H1 (cell line): Measurements from ENCODE around the gene UNC50. TPM values are rescaled to one million over a fixed set of nuclear protein-coding genes. Genes with fewer than 3 reads are reported as not detected.

Experiments
- CTCF ChIA-PET: fragments of 300-600 bp; sonication (Branson Sonifier 250); formaldehyde crosslinking; loops from one replicate; lab custom pipeline; 2021; ENCODE audit not compliant: partially characterized antibody; lab: Charles Lee
- POLR2A ChIA-PET: fragments of 300-600 bp; sonication (Branson Sonifier 250); formaldehyde crosslinking; loops from one replicate; lab custom pipeline; 2021; ENCODE audit warnings: inconsistent platforms; ENCODE audit not compliant: partially characterized antibody; lab: Charles Lee
- DNase-seq, 2 experiments: peaks; one replicate each; pipeline versions ENCODE4 v3.0.0 to v3.0.0-alpha.2; 2010 to 2022; ENCODE audit warnings: low spot score in 2 of 2, low read depth in 1 of 2, mixed read lengths in 1 of 2
- FAIRE-seq: peaks from 2 replicates; lab custom pipeline; 2011; peaks lifted over from hg19 to GRCh38; lab: Jason Lieb, UNC
- H2AFZ ChIP-seq: 2 replicates; pipeline ENCODE4 v1.8.1; 2012; ENCODE audit warnings: low read length, inconsistent platforms
- H2AK5ac ChIP-seq: 2 replicates; pipeline ENCODE4 v1.6.1; 2013; ENCODE audit warnings: low read depth, low read length
- H2BK120ac ChIP-seq: replicated peaks from 2 replicates; pipeline ENCODE3; 2013; ENCODE audit warnings: low read depth, low read length, inconsistent platforms
- H2BK12ac ChIP-seq: 2 replicates; pipeline ENCODE4 v1.6.1; 2013; ENCODE audit warnings: low read depth, low read length
- H2BK15ac ChIP-seq: 2 replicates; pipeline ENCODE4 v1.6.1; 2013; ENCODE audit warnings: low read length
- H2BK20ac ChIP-seq: 2 replicates; pipeline ENCODE4 v1.6.1; 2013; ENCODE audit warnings: low read length
- H2BK5ac ChIP-seq: 2 replicates; pipeline ENCODE4 v1.6.1; 2013; ENCODE audit warnings: low read depth, low read length
- H3K14ac ChIP-seq: 2 replicates; pipeline ENCODE4 v1.6.1; 2013; ENCODE audit warnings: inconsistent platforms; ENCODE audit not compliant: insufficient read length
- H3K18ac ChIP-seq: 2 replicates; pipeline ENCODE4 v1.6.1; 2013; ENCODE audit warnings: low read length; ENCODE audit errors: extremely low read depth
- H3K23ac ChIP-seq: 2 replicates; pipeline ENCODE4 v1.6.1; 2013; ENCODE audit warnings: inconsistent platforms; ENCODE audit not compliant: insufficient read length
- H3K23me2 ChIP-seq: 2 replicates; pipeline ENCODE4 v1.6.1; 2013; ENCODE audit warnings: low read depth, low read length
- H3K27ac ChIP-seq: 2 replicates; pipeline ENCODE4 v1.6.1; 2011; ENCODE audit warnings: low read depth, low read length, inconsistent platforms
- H3K27me3 ChIP-seq, 4 experiments: replicated peaks in 1 of 4; 1 replicate in 1 of 4; 2 replicates in 3 of 4; pipeline versions ENCODE4 v1.6.1 to v1.8.1; 2011 to 2013; ENCODE audit warnings: low read length in 3 of 4, mild to moderate bottlenecking in 3 of 4, inconsistent platforms in 2 of 4, mixed read lengths in 2 of 4, moderate library complexity in 1 of 4; ENCODE audit not compliant: control insufficient read depth in 3 of 4, insufficient read depth in 3 of 4; ENCODE audit errors: extremely low read depth in 1 of 4
- H3K36me3 ChIP-seq, 4 experiments: 2 replicates each; pipeline versions ENCODE4 v1.6.1 to v1.8.1; 2011 to 2013; ENCODE audit warnings: mild to moderate bottlenecking in 4 of 4, low read length in 3 of 4, moderate library complexity in 2 of 4, control low read depth in 1 of 4, inconsistent platforms in 1 of 4; ENCODE audit not compliant: insufficient read depth in 4 of 4, control insufficient read depth in 2 of 4
- H3K4ac ChIP-seq: replicated peaks from 2 replicates; pipeline ENCODE3; 2013; ENCODE audit warnings: low read length, low read depth, mixed read lengths, inconsistent platforms; ENCODE audit not compliant: insufficient read length
- H3K4me1 ChIP-seq, 4 experiments: replicated peaks in 1 of 4; 1 replicate in 1 of 4; 2 replicates in 3 of 4; pipeline versions ENCODE4 v1.6.1 to v1.8.1; 2011 to 2013; ENCODE audit warnings: low read length in 3 of 4, inconsistent platforms in 2 of 4, mixed read lengths in 1 of 4; ENCODE audit not compliant: insufficient read depth in 4 of 4, control insufficient read depth in 3 of 4
- H3K4me2 ChIP-seq, 2 experiments: 2 replicates each; pipeline versions ENCODE4 v1.6.1 to v1.8.1; 2011 to 2013; ENCODE audit warnings: low read depth in 2 of 2, low read length in 2 of 2, control low read depth in 1 of 2, inconsistent platforms in 1 of 2, mild to moderate bottlenecking in 1 of 2; ENCODE audit not compliant: insufficient read depth in 1 of 2
- H3K4me3 ChIP-seq, 4 experiments: fragments of 200-600, 300-600 bp in 1 of 4; sonication (generic), shearing (Covaris generic), sonication (Bioruptor Twin) in 1 of 4; 2 replicates each; pipeline versions ENCODE4 v1.5.1 to v1.8.1; 2011 to 2016; ENCODE audit warnings: low read length in 4 of 4, low read depth in 3 of 4, control low read depth in 2 of 4, inconsistent platforms in 2 of 4, mild to moderate bottlenecking in 2 of 4, mixed read lengths in 1 of 4, moderate library complexity in 1 of 4; ENCODE audit not compliant: insufficient read depth in 2 of 4; ENCODE audit errors: extremely low read depth in 1 of 4
- H3K56ac ChIP-seq: replicated peaks from 2 replicates; pipeline ENCODE3; 2013; ENCODE audit warnings: low read depth, mild to moderate bottlenecking, mixed read lengths, low read length, inconsistent platforms; ENCODE audit not compliant: insufficient read length
- H3K79me1 ChIP-seq: 2 replicates; pipeline ENCODE4 v1.6.1; 2013; ENCODE audit warnings: low read depth, low read length, control low read depth
- H3K79me2 ChIP-seq, 2 experiments: 2 replicates each; pipeline versions ENCODE4 v1.6.1 to v1.8.1; 2012 to 2013; ENCODE audit warnings: low read length in 2 of 2, mild to moderate bottlenecking in 2 of 2, inconsistent platforms in 1 of 2; ENCODE audit not compliant: insufficient read depth in 2 of 2, control insufficient read depth in 1 of 2
- H3K9ac ChIP-seq, 4 experiments: replicated peaks in 1 of 4; 1 replicate in 1 of 4; 2 replicates in 3 of 4; pipeline versions ENCODE4 v1.6.1 to v1.8.1; 2011 to 2013; ENCODE audit warnings: low read depth in 3 of 4, low read length in 3 of 4, control low read depth in 2 of 4, mild to moderate bottlenecking in 2 of 4, moderate library complexity in 2 of 4, inconsistent platforms in 1 of 4; ENCODE audit errors: extremely low read depth in 1 of 4
- H3K9me3 ChIP-seq, 2 experiments: 2 replicates each; pipeline versions ENCODE4 v1.6.1 to v1.8.1; 2012 to 2013; ENCODE audit warnings: mild to moderate bottlenecking in 2 of 2, moderate library complexity in 2 of 2, control low read depth in 1 of 2, inconsistent platforms in 1 of 2, low read depth in 1 of 2, low read length in 1 of 2, mixed read lengths in 1 of 2; ENCODE audit not compliant: insufficient read depth in 2 of 2
- H4K20me1 ChIP-seq, 2 experiments: replicated peaks in 1 of 2; 2 replicates each; pipeline versions ENCODE3 to v1.8.1; 2011 to 2013; ENCODE audit warnings: inconsistent platforms in 2 of 2, low read length in 2 of 2, mild to moderate bottlenecking in 1 of 2; ENCODE audit not compliant: insufficient read depth in 2 of 2, control insufficient read depth in 1 of 2
- H4K5ac ChIP-seq: 2 replicates; pipeline ENCODE4 v1.6.1; 2013; ENCODE audit warnings: low read length, low read depth, mixed read lengths, inconsistent platforms; ENCODE audit not compliant: insufficient read length
- H4K8ac ChIP-seq: 2 replicates; pipeline ENCODE4 v1.8.0; 2013; ENCODE audit warnings: mild to moderate bottlenecking, moderate library complexity, low read length, inconsistent platforms; ENCODE audit not compliant: insufficient read depth; ENCODE audit errors: extremely low read depth
- H4K91ac ChIP-seq: replicated peaks from 2 replicates; pipeline ENCODE3; 2013; ENCODE audit warnings: low read length, mixed read lengths, inconsistent platforms; ENCODE audit not compliant: insufficient read length
- JUND ChIP-seq: IDR thresholded peaks from 2 replicates; pipeline ENCODE4 v1.6.1; 2011; ENCODE audit warnings: mild to moderate bottlenecking, improper control_type of control experiment, low read length
- SAP30 ChIP-seq: fragments of 300-600 bp; sonication (generic); IDR thresholded peaks from 2 replicates; pipeline ENCODE4 v1.7.1; 2012; ENCODE audit warnings: low read length, moderate library complexity, mild to moderate bottlenecking, inconsistent platforms; ENCODE audit not compliant: insufficient read depth, insufficient replicate concordance
- TEAD4 ChIP-seq: IDR thresholded peaks from 2 replicates; pipeline ENCODE4 v1.6.1; 2012; ENCODE audit warnings: low read depth, low read length, inconsistent platforms, mixed read lengths
- WGBS, 2 experiments: shearing (Covaris generic) in 1 of 2; methylation state at CpG; one replicate each; pipeline versions ENCODE4 v1.1.6 to v1.1.7; 2013 to 2015; ENCODE audit warnings: low lambda C conversion rate in 2 of 2, mixed read lengths in 2 of 2, inconsistent platforms in 1 of 2, low coverage in 1 of 2, missing lambda C conversion rate in 1 of 2; ENCODE audit not compliant: insufficient replicate concordance in 2 of 2, insufficient coverage in 1 of 2, insufficient read length in 1 of 2; ENCODE audit errors: extremely low coverage in 1 of 2, missing lambda C conversion rate in 1 of 2; 5-methylcytosine and 5-hydroxymethylcytosine counted together
- polyA plus RNA-seq, 7 experiments: library from polyadenylated mRNA; depleted of rRNA in 3 of 7; stranded (reverse) in 5 of 7; unstranded in 2 of 7; fragments of >200 nt in 5 of 7; fragments of 200-250 nt in 2 of 7; gene quantifications; 1 replicate in 5 of 7; 2 replicates in 1 of 7; 4 replicates in 1 of 7; pipeline versions ENCODE4 v1.2.1 to v1.2.3, GENCODE V29; 2011 to 2013; ENCODE audit warnings: missing spikeins in 2 of 7, mixed read lengths in 2 of 7
- total RNA-seq: library from RNA; stranded (reverse); fragmentation: NEBNext Ultra II Directional; extraction: Animal tissue kit (Norgen Biotek cat#: 25700); gene quantifications from 2 replicates; pipeline ENCODE4 v1.2.1, GENCODE V29; 2021

Gene UNC50
- total and polyA plus RNA-seq, 2 of the 8 experiments (the other 6 are each of a cell fraction or from before 2014, with no cell fraction given) = 33.4 to 58.5 TPM

DNA sequence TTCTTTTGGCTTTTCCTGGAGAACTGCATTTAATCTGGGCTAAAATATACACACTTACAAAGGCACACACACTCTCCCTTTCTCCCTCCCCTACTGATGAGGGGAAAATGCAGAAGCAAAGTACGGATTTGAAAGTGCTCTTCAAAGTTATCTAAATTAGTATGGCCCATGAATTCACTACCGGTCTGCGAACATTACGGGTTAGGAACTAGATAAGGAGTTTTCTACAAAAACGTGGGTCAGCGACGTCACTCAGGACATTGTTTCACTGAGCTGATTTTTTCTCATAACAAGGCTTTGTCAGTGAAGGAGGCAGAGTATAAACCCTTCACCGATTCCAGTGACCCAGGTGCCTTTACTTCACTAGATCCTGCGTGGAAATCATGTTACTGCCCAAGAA lies 47.4 kb upstream of the UNC50 start:
- no peak overlapping the region for H4K91ac ChIP-seq
- FAIRE-seq (no peak), DNase-seq (no peak)
- H3K27me3 ChIP-seq = no peaks in the 10 kb centered on the region
- H3K79me1 ChIP-seq = no peaks in the 10 kb centered on the region
- no peaks in the 10 kb centered on the region for H3K9me3 ChIP-seq
- no peaks in the 10 kb centered on the region for H3K79me2 ChIP-seq
- no peak overlapping the region for H3K4ac ChIP-seq
- ChIA-PET CTCF (interaction anchor here (1.8 kb wide), 1 partner anchor 8 kb away, joined by 10 read pairs; no protein-coding TSS in a partner anchor), POLR2A (no interaction called here)
- TF ChIP-seq TEAD4 (no peak), SAP30 (no peak), JUND (no peak)
- H2BK5ac ChIP-seq = no peak overlapping the region
- H2BK15ac ChIP-seq = no peak overlapping the region
- H4K5ac ChIP-seq = no peak overlapping the region
- no peak overlapping the region for H3K56ac ChIP-seq
- no peaks in the 10 kb centered on the region for H3K4me1 ChIP-seq
- H3K4me3 ChIP-seq = no peak overlapping the region
- no peak overlapping the region for H2AK5ac ChIP-seq
- H3K9ac ChIP-seq = no peak overlapping the region
- peaks cover 7 to 36% (median 30%) of the 10 kb centered on the region in 4 experiments; a peak in 7 of 8 replicates for H3K36me3 ChIP-seq
- H2BK20ac ChIP-seq = no peak overlapping the region
- no peak overlapping the region for H2BK120ac ChIP-seq
- H3K23ac ChIP-seq = no peak overlapping the region
- H2AFZ ChIP-seq = no peak overlapping the region
- H3K4me2 ChIP-seq = no peak overlapping the region
- H3K18ac ChIP-seq = no peak overlapping the region
- H4K8ac ChIP-seq = no peak overlapping the region
- H3K27ac ChIP-seq = no peak overlapping the region
- no peaks in the 10 kb centered on the region for H4K20me1 ChIP-seq
- H3K23me2 ChIP-seq = no peaks in the 10 kb centered on the region
- WGBS, 2 experiments = 97% methylated on average over 9 of the region's 9 CpGs; no CpG with 5 or more reads in 1 of the 2 experiments
- no peak overlapping the region for H2BK12ac ChIP-seq
- H3K14ac ChIP-seq = no peak overlapping the region
